GM12892 (cell line): ENCODE measurements around the gene SMURF2.

Experiments used
- DNase-seq: peaks from one replicate; pipeline ENCODE4 v3.0.0; 2011; ENCODE audit not compliant: insufficient read length
- FAIRE-seq: peaks from 2 replicates; lab custom pipeline; 2011; peaks lifted over from hg19 to GRCh38; lab: Jason Lieb, UNC
- POLR2A ChIP-seq: IDR thresholded peaks from 2 replicates; pipeline ENCODE4 v1.6.1; 2011; ENCODE audit warnings: low read depth, low read length, control low read depth
- POLR2AphosphoS5 ChIP-seq: IDR thresholded peaks from 2 replicates; pipeline ENCODE4 v1.6.1; 2011; ENCODE audit warnings: low read depth, low read length, control low read depth
- TAF1 ChIP-seq: IDR thresholded peaks from 2 replicates; pipeline ENCODE4 v1.6.1; 2011; ENCODE audit warnings: low read depth, mild to moderate bottlenecking, control low read depth, low read length, borderline replicate concordance

The SMURF2 gene

GRCh38 chr17:64496786-64497564 lies 165.1 kb downstream of the SMURF2 start, which contains the start of gene POLG2:
TSS of gene POLG2 (minus strand) at chr17:64497054. CDS start at chr17:64496968, 86 bp downstream.
- TF ChIP-seq TAF1 (peak; percentile 32; the same call in 1 of the 2 replicates), POLR2AphosphoS5 (peak; percentile 94), POLR2A (peak; percentile 93)
- DNase-seq (peak; percentile 78), FAIRE-seq (peak; percentile 96)

GRCh38 chr17:64496348-64496785 lies 165.7 kb downstream of the SMURF2 start:
- DNase-seq, result no peak
- FAIRE-seq, result no peak
- no peak for TF ChIP-seq TAF1
- TF ChIP-seq POLR2AphosphoS5, result no peak
- no peak for TF ChIP-seq POLR2A
